Left hindlimb (tissue), 1 donor: ENCODE measurements around the gene FBXO41.

ENCODE experiments used
- DNase-seq: peaks from one replicate; pipeline ENCODE4 v3.0.0-alpha.2; 2018

Gene FBXO41

GRCh38 chr2:73238976-73239375 is 45.3 kb downstream of the FBXO41 start:
- DNase-seq = no peak

GRCh38 chr2:73238149-73238548 is 46.1 kb downstream of the FBXO41 start:
- no peak for DNase-seq

GRCh38 chr2:73237168-73237567 is 47.1 kb downstream of the FBXO41 start:
- no peak for DNase-seq

- no peak for DNase-seq
These were observed 48.8 kb downstream of the FBXO41 start for GRCh38 chr2:73235315-73236028.

GRCh38 chr2:73233932-73234832 is 50.1 kb downstream of the FBXO41 start, which contains the start of gene CCT7:
Gene CCT7, plus strand, starts transcription at chr2:73234308. Its CDS starts 71 bp downstream, at chr2:73234379.
- DNase-seq = peak; percentile 92

GRCh38 chr2:73233154-73233931 is 50.9 kb downstream of the FBXO41 start, which contains the start of gene PRADC1:
Gene PRADC1, minus strand, starts transcription at chr2:73233239. Its CDS starts 79 bp downstream, at chr2:73233160.
- peak; percentile 99 for DNase-seq

- DNase-seq = no peak
These were observed 51.7 kb downstream of the FBXO41 start for GRCh38 chr2:73232403-73233153.

GRCh38 chr2:73228631-73229030 is 55.6 kb downstream of the FBXO41 start:
- no peak for DNase-seq

- DNase-seq = no peak
These were observed 57.2 kb downstream of the FBXO41 start for GRCh38 chr2:73227086-73227485.

GRCh38 chr2:73225513-73226360 is 58.5 kb downstream of the FBXO41 start:
- no peak for DNase-seq

- no peak for DNase-seq
These were observed 60.5 kb downstream of the FBXO41 start for GRCh38 chr2:73223821-73224220.

- no peak for DNase-seq
These were observed 66.0 kb downstream of the FBXO41 start for GRCh38 chr2:73218298-73218697.

- no peak for DNase-seq
These were observed 66.5 kb downstream of the FBXO41 start for GRCh38 chr2:73217826-73218225.

- no peak for DNase-seq
These were observed 67.1 kb downstream of the FBXO41 start for GRCh38 chr2:73217160-73217559.

GRCh38 chr2:73215254-73215653 is 69.0 kb downstream of the FBXO41 start:
- DNase-seq = no peak

- DNase-seq = peak; percentile 88
These were observed 69.9 kb downstream of the FBXO41 start, which contains the start of gene SMYD5 for GRCh38 chr2:73214120-73215035. Gene SMYD5, plus strand, starts transcription at chr2:73214245. Its CDS starts 22 bp downstream, at chr2:73214267.

GRCh38 chr2:73212448-73213176 is 71.7 kb downstream of the FBXO41 start:
- DNase-seq = peak; percentile 56

GRCh38 chr2:73212098-73212447 is 72.2 kb downstream of the FBXO41 start:
- DNase-seq = no peak

- no peak for DNase-seq
These were observed 73.6 kb downstream of the FBXO41 start for GRCh38 chr2:73210696-73211095.
